Body of pancreas (tissue), 4 donors: Measurements from ENCODE around the gene CTDSPL. TPM values are rescaled to one million over a fixed set of nuclear protein-coding genes. Genes with fewer than 3 reads are reported as not detected.

Experiments used
- ATAC-seq: fragments of 150-250 bp; one replicate; pipeline ENCODE4 v1.9.1; 2016
- DNase-seq, 4 donors: peaks; one replicate each; pipeline ENCODE4 v3.0.0-alpha.2; 2019
- H3K27ac ChIP-seq, 4 donors: fragments of 200-600 bp; sonication (generic); 1 replicate in 3 of 4; 2 replicates in 1 of 4; pipeline versions ENCODE4 v1.5.1 to v1.6.1; 2016 to 2019; ENCODE audit warnings: mild to moderate bottlenecking in 1 of 4, mixed read lengths in 1 of 4, moderate library complexity in 1 of 4
- H3K27me3 ChIP-seq, 2 donors: fragments of 200-600 bp; sonication (generic); one replicate each; pipeline ENCODE4 v1.6.0; 2016; ENCODE audit warnings: mild to moderate bottlenecking in 1 of 2
- H3K36me3 ChIP-seq, 2 donors: fragments of 200-600 bp; sonication (generic); replicated peaks in 1 of 2; 2 replicates each; pipeline ENCODE4 v1.5.1; 2016; ENCODE audit warnings: low read depth in 2 of 2; ENCODE audit not compliant: insufficient read depth in 1 of 2
- H3K4me1 ChIP-seq: fragments of 200-600 bp; sonication (generic); one replicate; pipeline ENCODE4 v1.6.0; 2016
- H3K4me3 ChIP-seq, 2 donors: fragments of 200-600 bp; sonication (generic); 1 replicate in 1 of 2; 2 replicates in 1 of 2; pipeline ENCODE4 v1.5.1; 2016 to 2019
- H3K9me3 ChIP-seq, 3 donors: fragments of 200-600 bp; sonication (generic); 1 replicate in 2 of 3; 2 replicates in 1 of 3; pipeline ENCODE4 v1.5.1; 2016
- CTCF ChIP-seq, 7 experiments: fragments of 450-650 bp in 4 of 7; fragments of 200-600 bp in 3 of 7; sonication (generic) in 3 of 7; IDR thresholded peaks; one replicate each; pipeline ENCODE4 v1.5.1; 2016 to 2019; ENCODE audit warnings: antibody characterized with exemption in 7 of 7
- POLR2A ChIP-seq, 3 donors: fragments of 450-650 bp; IDR thresholded peaks; one replicate each; pipeline ENCODE4 v1.6.1; 2016; ENCODE audit warnings: antibody characterized with exemption in 3 of 3, mild to moderate bottlenecking in 2 of 3
- WGBS, 2 donors: methylation state at CpG; one replicate each; pipeline ENCODE4 v1.1.5; 2017; 5-methylcytosine and 5-hydroxymethylcytosine counted together
- intact Hi-C: fragments of 100-400 bp; cut with DNase I; formaldehyde crosslinking; loops from one replicate; pipeline ENCODE4 v1.15.1; 2023
- total RNA-seq, 2 donors: library from RNA; depleted of rRNA; stranded (reverse); fragments of >200 nt; gene quantifications; one replicate each; pipeline ENCODE4 v1.1.0, GENCODE V29; 2016

Gene CTDSPL
- total RNA-seq, 2 donors from 2014 or later, result 23.6 to 25.4 TPM

- ATAC-seq (no peak), DNase-seq (no peak)
- no peak overlapping the region for H3K4me3 ChIP-seq
- intact Hi-C loops, result no loop called here
- H3K27me3 ChIP-seq, result no peaks in the 10 kb centered on the region
- H3K9me3 ChIP-seq, result no peaks in the 10 kb centered on the region
- TF ChIP-seq POLR2A (IDR thresholded peaks at IDR 0.05) (no peak), CTCF (IDR thresholded peaks at IDR 0.05) (no peak)
- peaks cover 60% of the 10 kb centered on the region for H3K4me1 ChIP-seq
- H3K36me3 ChIP-seq, result no peaks in the 10 kb centered on the region
- peak overlapping the region in 3 of 4 donors; percentile 25 to 75 (median 54) for H3K27ac ChIP-seq
- 57 to 73% methylated on average over 5 of the region's 5 CpGs for WGBS, 2 donors
These were observed 101.3 kb downstream of the CTDSPL start for GRCh38 chr3:37963016-37963415.

GRCh38 chr3:37963635-37964034, 102.0 kb downstream of the CTDSPL start:
- Histone ChIP-seq H3K9me3 (no peaks in the 10 kb centered on the region), H3K27me3 (no peaks in the 10 kb centered on the region), H3K36me3 (no peaks in the 10 kb centered on the region), H3K4me3 (no peak overlapping the region), H3K4me1 (peaks cover 59% of the 10 kb centered on the region), H3K27ac (peak overlapping the region in 3 of 4 donors; percentile 25 to 75 (median 54))
- WGBS, 2 donors, result 45 to 54% methylated on average over 3 of the region's 3 CpGs
- DNase-seq (no peak), ATAC-seq (no peak)
- intact Hi-C loops, result no loop called here
- no peak for TF ChIP-seq CTCF (IDR thresholded peaks at IDR 0.05)
- no peak for TF ChIP-seq POLR2A (IDR thresholded peaks at IDR 0.05)

- H3K9me3 ChIP-seq, result no peaks in the 10 kb centered on the region
- no peak overlapping the region for H3K4me3 ChIP-seq
- TF ChIP-seq CTCF (IDR thresholded peaks at IDR 0.05) (no peak), POLR2A (IDR thresholded peaks at IDR 0.05) (no peak)
- DNase-seq, result no peak
- WGBS, 2 donors, result 25 to 43% methylated on average over 3 of the region's 3 CpGs
- no peaks in the 10 kb centered on the region for H3K36me3 ChIP-seq
- intact Hi-C loops, result no loop called here
- ATAC-seq, result no peak
- H3K27ac ChIP-seq, result peak overlapping the region; percentile 60 to 75 (median 64)
- H3K27me3 ChIP-seq, result no peaks in the 10 kb centered on the region
- peaks cover 54% of the 10 kb centered on the region for H3K4me1 ChIP-seq
These were observed 102.5 kb downstream of the CTDSPL start for GRCh38 chr3:37964146-37964545.

GRCh38 chr3:37964716-37965115, 103.0 kb downstream of the CTDSPL start:
- no peaks in the 10 kb centered on the region for H3K36me3 ChIP-seq
- TF ChIP-seq CTCF (IDR thresholded peaks at IDR 0.05) (no peak), POLR2A (IDR thresholded peaks at IDR 0.05) (peak in 1 of 3 donors; percentile 19)
- WGBS, 2 donors, result 0 to 35% methylated on average over 1 of the region's 1 CpG
- H3K4me1 ChIP-seq, result peaks cover 53% of the 10 kb centered on the region
- H3K9me3 ChIP-seq, result no peaks in the 10 kb centered on the region
- peak overlapping the region; percentile 60 to 75 (median 64) for H3K27ac ChIP-seq
- ATAC-seq, result peak; percentile 87
- DNase-seq, result no peak
- H3K4me3 ChIP-seq, result no peak overlapping the region
- no peaks in the 10 kb centered on the region for H3K27me3 ChIP-seq
- intact Hi-C loops, result loop anchor here (5.0 kb wide), 1 partner anchor 107 kb away; no protein-coding TSS in a partner anchor

GRCh38 chr3:37967260-37967881, 105.7 kb downstream of the CTDSPL start:
- intact Hi-C loops, result loop anchor here (5.0 kb wide), 1 partner anchor 110 kb away; no protein-coding TSS in a partner anchor
- TF ChIP-seq POLR2A (IDR thresholded peaks at IDR 0.05), result no peak
- peak; percentile 67 to 86 (median 74) for TF ChIP-seq CTCF (IDR thresholded peaks at IDR 0.05)
- WGBS, 2 donors, result 50% methylated on average over 6 to 7 of the region's 7 CpGs
- Histone ChIP-seq H3K27me3 (no peaks in the 10 kb centered on the region), H3K27ac (peak overlapping the region in 2 of 4 donors; percentile 26 to 75), H3K4me3 (no peak overlapping the region), H3K4me1 (peaks cover 40% of the 10 kb centered on the region), H3K36me3 (no peaks in the 10 kb centered on the region), H3K9me3 (no peaks in the 10 kb centered on the region)
- ATAC-seq, result peak; percentile 66
- DNase-seq, result peak; percentile 69 to 79 (median 72)
